GM19468 (cell line): ENCODE measurements around the gene LTB4R2.
A peak's percentile ranks its signal among the peaks of the same experiment; 100 is the strongest.

Experiments used
- ATAC-seq: cut with Tn5 transposase; IDR thresholded peaks from one replicate; pipeline ENCODE4 v1.9.1; 2021; ENCODE audit warnings: mild to moderate bottlenecking, moderate library complexity, moderate number of reproducible peaks; ENCODE audit not compliant: unreplicated experiment; ENCODE audit errors: extremely low read depth

LTB4R2 gene

GRCh38 chr14:24277071-24277470 is 32.9 kb upstream of the LTB4R2 start:
- ATAC-seq: no peak

GRCh38 chr14:24277606-24278321 is 32.2 kb upstream of the LTB4R2 start:
- no peak for ATAC-seq

- ATAC-seq: no peak
These were observed 31.5 kb upstream of the LTB4R2 start for GRCh38 chr14:24278424-24278823.

GRCh38 chr14:24279301-24280186 is 30.4 kb upstream of the LTB4R2 start:
- ATAC-seq: peak; percentile 30

GRCh38 chr14:24280797-24281460 is 29.0 kb upstream of the LTB4R2 start:
- no peak for ATAC-seq

GRCh38 chr14:24281636-24282035 is 28.3 kb upstream of the LTB4R2 start:
- no peak for ATAC-seq

GRCh38 chr14:24282736-24283135 is 27.2 kb upstream of the LTB4R2 start:
- ATAC-seq: no peak

GRCh38 chr14:24283796-24284460 is 26.0 kb upstream of the LTB4R2 start:
- no peak for ATAC-seq

GRCh38 chr14:24284501-24285035 is 25.4 kb upstream of the LTB4R2 start:
- no peak for ATAC-seq

- no peak for ATAC-seq
These were observed 24.6 kb upstream of the LTB4R2 start for GRCh38 chr14:24285351-24285750.

GRCh38 chr14:24286996-24287395 is 22.9 kb upstream of the LTB4R2 start:
- no peak for ATAC-seq

GRCh38 chr14:24289649-24290280 is 20.2 kb upstream of the LTB4R2 start:
- ATAC-seq: no peak

GRCh38 chr14:24290746-24291145 is 19.2 kb upstream of the LTB4R2 start:
- no peak for ATAC-seq

- no peak for ATAC-seq
These were observed 18.4 kb upstream of the LTB4R2 start for GRCh38 chr14:24291446-24292117.

- no peak for ATAC-seq
These were observed 17.7 kb upstream of the LTB4R2 start for GRCh38 chr14:24292118-24292807.

- ATAC-seq: no peak
These were observed 16.4 kb upstream of the LTB4R2 start for GRCh38 chr14:24293525-24293924.

- peak; percentile 36 for ATAC-seq
These were observed 13.4 kb upstream of the LTB4R2 start for GRCh38 chr14:24296341-24297157.
